CD4-positive, alpha-beta T cell treated with Interleukin-12 subunit alpha and Interleukin-12 subunit beta, for 1 hour (primary cell): ENCODE measurements around the gene VSTM4.

Source experiments
- DNase-seq: peaks from one replicate; pipeline ENCODE4 v3.0.0-alpha.2; 2020

The VSTM4 gene

GRCh38 chr10:49037187-49037586, 78.1 kb downstream of the VSTM4 start:
- DNase-seq = no peak

GRCh38 chr10:49036638-49037037, 78.7 kb downstream of the VSTM4 start:
- DNase-seq = no peak

- no peak for DNase-seq
Observed at GRCh38 chr10:49035920-49036319, 79.4 kb downstream of the VSTM4 start.

- DNase-seq = no peak
Observed at GRCh38 chr10:49034925-49035324, 80.4 kb downstream of the VSTM4 start.

- no peak for DNase-seq
Observed at GRCh38 chr10:49033939-49034338, 81.4 kb downstream of the VSTM4 start.

- no peak for DNase-seq
Observed at GRCh38 chr10:49029666-49030065, 85.7 kb downstream of the VSTM4 start.

- no peak for DNase-seq
Observed at GRCh38 chr10:49028639-49029038, 86.7 kb downstream of the VSTM4 start.

GRCh38 chr10:49025347-49025983, 89.9 kb downstream of the VSTM4 start:
- no peak for DNase-seq

- DNase-seq = no peak
Observed at GRCh38 chr10:49024484-49024883, 90.8 kb downstream of the VSTM4 start.

- no peak for DNase-seq
Observed at GRCh38 chr10:49023752-49024151, 91.6 kb downstream of the VSTM4 start.

GRCh38 chr10:49023071-49023470, 92.3 kb downstream of the VSTM4 start:
- DNase-seq = no peak

- no peak for DNase-seq
Observed at GRCh38 chr10:49021685-49022084, 93.6 kb downstream of the VSTM4 start.

GRCh38 chr10:49015700-49016099, 99.6 kb downstream of the VSTM4 start:
- DNase-seq = no peak

GRCh38 chr10:49012603-49013002, 102.7 kb downstream of the VSTM4 start:
- DNase-seq = no peak

GRCh38 chr10:49011756-49012155, 103.6 kb downstream of the VSTM4 start:
- no peak for DNase-seq

GRCh38 chr10:49010865-49011264, 104.5 kb downstream of the VSTM4 start:
- no peak for DNase-seq

- no peak for DNase-seq
Observed at GRCh38 chr10:49010295-49010694, 105.0 kb downstream of the VSTM4 start.

- no peak for DNase-seq
Observed at GRCh38 chr10:49009199-49009979, 105.9 kb downstream of the VSTM4 start.

GRCh38 chr10:49008505-49009198, 106.7 kb downstream of the VSTM4 start:
- no peak for DNase-seq

- DNase-seq = no peak
Observed at GRCh38 chr10:49008091-49008490, 107.2 kb downstream of the VSTM4 start.

GRCh38 chr10:49007129-49007528, 108.2 kb downstream of the VSTM4 start:
- no peak for DNase-seq

- DNase-seq = no peak
Observed at GRCh38 chr10:49005270-49005669, 110.1 kb downstream of the VSTM4 start.

GRCh38 chr10:49001870-49002672, 113.3 kb downstream of the VSTM4 start:
- no peak for DNase-seq
